GM18505 (cell line): ENCODE results near the gene RRBP1.

ENCODE experiments used
- ATAC-seq: cut with Tn5 transposase; IDR thresholded peaks from one replicate; pipeline ENCODE4 v1.9.1; 2021; ENCODE audit not compliant: unreplicated experiment
- POLR2A ChIP-seq: IDR thresholded peaks from 4 replicates; pipeline ENCODE4 v1.6.1; 2011; ENCODE audit warnings: borderline replicate concordance; ENCODE audit not compliant: insufficient read depth, insufficient read length; ENCODE audit errors: extremely low read depth

Gene RRBP1

DNA sequence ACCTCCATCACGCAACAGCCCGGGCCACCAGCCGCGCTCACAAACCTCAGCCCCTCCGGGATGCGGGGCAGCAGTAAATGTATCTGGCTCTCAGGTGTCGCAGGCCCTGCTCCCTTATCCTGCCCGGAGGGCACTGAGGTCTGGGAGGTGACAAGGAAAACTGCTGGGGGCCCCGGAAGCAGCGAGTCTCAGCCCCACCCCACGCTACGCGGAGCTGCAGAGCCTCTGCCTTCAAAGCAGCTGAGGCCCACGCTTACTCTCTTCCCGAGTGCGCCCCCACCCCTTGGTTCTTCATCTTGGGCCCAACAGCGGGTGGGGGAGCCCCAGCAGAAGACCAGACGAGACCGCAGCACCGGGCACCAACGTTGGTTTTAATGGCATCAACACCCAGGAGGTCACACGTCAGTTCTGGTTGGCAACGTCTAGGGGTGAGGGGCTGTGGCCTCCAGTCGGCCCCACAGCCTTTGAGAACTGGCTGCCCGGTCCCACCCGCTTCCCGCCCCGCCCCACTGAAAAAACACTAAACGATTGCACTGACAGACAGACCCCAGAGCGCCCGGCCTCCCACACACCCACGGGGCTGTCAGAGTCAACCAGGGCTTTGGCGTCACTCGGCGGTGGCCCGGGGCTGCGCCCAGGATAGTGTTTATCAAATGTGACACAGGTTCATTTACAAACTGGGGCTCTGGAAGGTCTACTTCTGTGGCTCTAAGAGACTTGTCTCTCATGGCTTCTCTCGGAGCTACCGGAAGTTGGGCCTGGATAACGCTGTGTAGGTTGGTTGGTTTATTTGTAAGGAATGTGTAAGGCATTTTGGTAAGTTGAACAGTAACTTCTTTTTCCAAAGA, 68.5 kb downstream of the RRBP1 start:
- no peak for TF ChIP-seq POLR2A
- no peak for ATAC-seq

GRCh38 chr20:17612992-17613327, 69.1 kb downstream of the RRBP1 start:
- TF ChIP-seq POLR2A: no peak
- no peak for ATAC-seq

DNA sequence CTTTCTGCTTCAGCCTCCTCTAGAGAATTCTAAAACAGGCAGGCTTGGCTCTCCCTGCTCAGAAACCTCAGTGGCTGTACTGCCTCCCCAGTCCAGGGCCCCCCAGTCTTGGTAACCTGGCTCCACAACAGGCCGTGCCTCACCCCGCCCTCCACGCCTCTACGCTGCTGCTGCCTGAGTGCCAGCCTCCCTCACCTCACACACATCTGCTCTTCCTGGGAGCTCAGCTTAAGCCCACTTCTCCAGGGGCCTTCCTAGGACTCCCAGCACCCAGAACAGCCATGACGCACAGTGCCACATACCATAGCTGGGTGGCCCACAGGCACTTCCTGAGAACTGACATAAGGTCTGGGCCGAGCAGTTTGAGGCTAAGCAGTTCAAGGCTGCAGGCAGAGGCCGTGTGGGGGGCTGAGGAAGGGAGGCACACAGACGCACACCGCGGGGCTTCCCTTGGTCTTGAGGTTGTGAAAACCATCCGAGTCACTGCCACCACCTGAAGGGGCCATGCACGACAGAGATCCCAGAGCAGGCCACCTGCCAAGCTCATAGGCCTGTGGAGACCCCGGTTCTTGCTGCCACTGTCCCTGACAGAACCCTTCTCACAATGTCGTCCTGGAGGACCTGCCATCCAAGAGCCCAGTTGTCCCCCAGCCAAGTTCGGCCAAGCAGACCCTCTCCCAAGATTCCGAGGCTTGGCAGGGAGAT, 69.6 kb downstream of the RRBP1 start:
- ATAC-seq: no peak
- no peak for TF ChIP-seq POLR2A

- no peak for TF ChIP-seq POLR2A
- ATAC-seq: no peak
Observed at GRCh38 chr20:17611540-17612286, 70.3 kb downstream of the RRBP1 start.

DNA sequence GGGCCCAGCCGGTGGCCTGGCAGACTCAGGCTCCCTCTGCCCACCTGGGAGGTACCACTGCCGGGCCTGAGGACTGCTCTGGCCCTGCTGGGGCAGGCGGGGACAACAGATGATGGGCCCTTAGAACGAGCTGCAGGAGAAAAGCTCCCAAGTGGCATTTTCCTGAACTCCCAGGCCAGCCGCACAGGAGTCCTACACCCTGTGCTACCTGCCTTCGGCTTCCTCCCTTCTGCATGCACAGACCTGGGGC, 70.8 kb downstream of the RRBP1 start:
- no peak for ATAC-seq
- TF ChIP-seq POLR2A: no peak

DNA sequence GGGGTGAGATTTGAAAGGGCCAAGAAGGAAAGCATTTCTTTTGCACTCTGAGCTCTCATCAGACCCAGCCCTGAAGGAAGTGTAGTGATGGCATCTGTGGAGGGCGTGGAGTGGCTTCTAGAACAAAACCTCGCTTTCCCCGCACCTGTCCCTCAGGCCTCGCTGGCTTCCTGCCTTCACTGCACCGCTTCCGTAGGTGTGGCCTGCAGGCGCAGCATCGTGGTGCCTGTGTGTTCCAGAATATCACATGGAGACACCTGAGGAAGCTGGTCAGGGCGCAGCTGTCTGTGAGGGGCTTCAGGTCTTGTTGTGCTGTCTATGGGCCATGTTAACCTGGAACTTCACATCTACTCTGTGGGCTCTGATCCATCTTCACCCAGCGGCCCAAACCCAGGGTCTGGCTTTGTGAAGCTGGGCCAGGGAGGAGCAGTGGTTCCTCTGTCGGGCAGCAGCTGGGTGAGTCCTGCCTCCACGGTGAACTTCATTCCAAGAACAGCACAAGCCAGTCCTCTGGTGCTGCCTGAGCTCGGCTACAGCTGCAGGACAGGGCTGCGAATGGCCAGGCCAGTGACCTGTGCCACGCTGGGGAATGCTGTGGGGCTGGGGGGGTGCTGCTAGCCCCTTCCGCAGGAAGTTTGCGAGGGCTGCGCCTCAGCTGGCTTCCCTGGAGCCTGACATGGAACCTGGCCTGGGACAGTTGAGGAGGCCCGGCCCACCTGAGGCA, 71.3 kb downstream of the RRBP1 start:
- no peak for TF ChIP-seq POLR2A
- ATAC-seq: no peak

GRCh38 chr20:17609811-17610377, 72.1 kb downstream of the RRBP1 start:
- TF ChIP-seq POLR2A: no peak
- ATAC-seq: no peak

DNA sequence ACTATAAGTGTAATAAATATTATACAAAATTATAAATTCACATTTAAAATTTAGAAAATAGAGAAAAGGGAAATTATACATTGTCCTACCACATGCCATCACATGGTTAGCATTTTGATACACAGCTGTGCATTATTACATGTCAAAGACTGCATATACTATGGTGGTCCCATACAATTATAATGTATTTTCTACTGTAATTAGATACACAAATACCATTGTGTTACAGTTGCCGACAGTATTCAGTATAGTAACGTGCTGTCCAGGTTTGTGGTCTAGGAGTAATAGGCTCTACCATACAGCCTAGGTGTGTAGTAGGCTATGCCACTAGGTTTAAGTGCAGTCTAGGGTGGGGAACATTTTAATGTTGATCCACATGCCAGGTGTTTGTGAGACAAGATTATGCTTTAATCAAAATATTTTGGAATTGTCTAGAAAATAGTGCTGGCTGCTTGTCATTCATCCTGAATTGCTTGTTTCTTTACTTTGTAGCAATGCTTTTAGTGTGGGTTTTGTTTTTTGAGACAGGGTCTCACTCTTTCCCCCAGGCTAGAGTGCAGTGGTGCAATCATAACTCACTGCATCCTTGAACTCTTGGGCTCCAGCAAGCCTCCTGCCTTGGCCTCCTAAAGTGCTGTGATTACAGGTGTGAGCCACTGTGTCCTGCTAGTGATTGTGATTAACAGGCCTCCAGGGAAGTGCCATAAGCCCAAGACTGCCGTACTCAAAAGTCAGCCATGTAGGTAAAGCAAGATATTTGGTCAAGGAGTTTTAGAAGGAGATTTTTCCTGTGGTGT, 73.1 kb downstream of the RRBP1 start:
- ATAC-seq: no peak
- TF ChIP-seq POLR2A: no peak

- ATAC-seq: no peak
- TF ChIP-seq POLR2A: no peak
Observed at GRCh38 chr20:17606001-17606400, 76.0 kb downstream of the RRBP1 start.

DNA sequence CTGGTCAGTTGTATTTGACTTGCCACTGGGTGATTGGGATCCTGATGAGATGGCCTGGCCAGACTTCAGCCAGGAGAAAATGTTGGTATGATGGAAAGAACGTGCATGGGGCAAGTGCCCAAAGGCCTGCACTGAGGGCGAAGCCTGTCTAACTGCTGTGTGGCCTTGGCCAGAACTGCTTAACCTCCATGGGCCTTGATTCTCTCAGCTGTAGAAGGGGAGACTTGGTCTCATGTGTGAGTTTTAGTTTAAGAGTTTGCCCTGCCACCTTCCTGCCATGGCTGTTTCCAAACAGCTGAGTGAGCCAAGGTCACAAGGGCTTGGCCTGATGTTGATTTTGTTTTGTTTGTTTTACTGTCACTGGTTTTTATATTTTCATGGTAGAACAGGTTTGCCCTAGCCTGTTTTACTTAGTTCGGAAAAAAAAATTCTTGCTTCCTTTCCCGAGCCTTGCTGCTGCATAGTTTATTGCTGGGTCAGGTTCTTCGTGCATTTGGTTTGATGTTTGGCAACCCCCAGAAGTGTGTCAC, 76.8 kb downstream of the RRBP1 start:
- no peak for ATAC-seq

GRCh38 chr20:17602493-17602892, 79.5 kb downstream of the RRBP1 start:
- TF ChIP-seq POLR2A: no peak
- ATAC-seq: no peak

More for the DNA sequence above, 76.8 kb downstream of the RRBP1 start:
- TF ChIP-seq POLR2A: no peak

GRCh38 chr20:17601957-17602356, 80.1 kb downstream of the RRBP1 start:
- ATAC-seq: no peak
- no peak for TF ChIP-seq POLR2A
